Stimulated activated CD8-positive, alpha-beta memory T cell treated with anti-CD3 and anti-CD28 coated beads, Interleukin-4, amount 100 ng/mL, for 1 hour (primary cell): ENCODE data around the gene URB1.
"Not testable (repeated sequence)": the region's sequence is repeated elsewhere in the genome, so short reads cannot be mapped to it uniquely, and the experiment has no call there.

Source experiments
- DNase-seq, 2 donors: peaks; one replicate each; pipeline ENCODE4 v3.0.0-alpha.2; 2020; ENCODE audit warnings: low read depth in 2 of 2, low spot score in 1 of 2

Gene URB1

DNA sequence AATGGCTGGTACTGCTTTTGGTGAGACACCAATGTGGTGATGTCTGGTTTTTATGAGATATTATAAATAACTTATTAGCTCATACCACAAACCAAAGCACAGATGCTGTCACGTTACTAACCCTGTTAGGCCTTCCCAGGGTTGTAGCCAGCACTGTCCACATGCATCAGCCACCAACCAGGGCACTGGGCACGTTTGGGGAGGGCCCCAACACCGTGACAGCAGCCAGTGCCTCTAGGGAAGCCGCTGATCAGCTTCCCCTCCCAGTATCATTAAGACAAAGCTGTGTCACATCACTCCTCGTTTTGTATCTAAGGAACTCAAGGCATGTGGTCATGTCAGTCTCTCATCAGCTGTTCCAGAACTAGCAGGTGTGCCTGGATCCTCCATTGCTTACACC is 13.9 kb downstream of the URB1 start:
- DNase-seq, result no peak

DNA sequence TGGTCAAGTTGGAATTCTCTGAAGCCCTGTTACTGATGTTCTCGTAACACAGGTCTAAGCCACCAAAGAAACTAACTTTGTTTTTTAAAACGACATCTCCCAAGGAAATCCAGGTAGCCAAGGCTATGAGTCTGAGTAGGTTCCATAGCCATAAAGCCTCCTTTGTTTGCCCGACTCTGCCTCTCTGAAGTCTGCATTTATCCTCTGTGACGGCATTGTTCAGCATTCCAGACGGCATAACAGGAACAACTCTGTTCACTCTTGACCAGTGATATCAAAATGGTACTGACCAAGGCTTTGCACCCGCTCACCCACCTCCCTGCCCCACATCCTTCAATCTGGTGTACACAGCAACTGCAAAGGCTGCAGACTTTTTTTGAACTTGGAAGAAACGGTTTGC is 14.8 kb downstream of the URB1 start:
- no peak for DNase-seq

DNA sequence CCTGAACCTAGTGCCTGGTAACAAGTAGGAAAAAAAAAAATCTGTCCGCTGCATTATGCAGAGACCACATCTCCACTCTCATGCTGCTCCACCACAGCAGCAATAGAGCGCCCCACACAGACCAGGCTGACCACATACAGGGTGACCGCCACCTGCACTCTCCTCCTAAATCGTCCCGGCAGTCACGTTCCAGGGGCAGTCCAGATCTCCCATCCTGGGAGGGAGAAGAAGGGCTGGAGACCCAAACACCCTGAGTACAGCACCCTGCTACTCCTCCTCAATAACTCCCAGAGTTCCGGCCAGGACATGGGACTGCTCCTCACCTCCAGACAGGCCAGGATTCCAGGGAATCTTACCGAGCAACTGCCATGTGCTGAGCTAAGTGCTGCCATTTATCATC is 15.3 kb downstream of the URB1 start:
- no peak for DNase-seq

DNA sequence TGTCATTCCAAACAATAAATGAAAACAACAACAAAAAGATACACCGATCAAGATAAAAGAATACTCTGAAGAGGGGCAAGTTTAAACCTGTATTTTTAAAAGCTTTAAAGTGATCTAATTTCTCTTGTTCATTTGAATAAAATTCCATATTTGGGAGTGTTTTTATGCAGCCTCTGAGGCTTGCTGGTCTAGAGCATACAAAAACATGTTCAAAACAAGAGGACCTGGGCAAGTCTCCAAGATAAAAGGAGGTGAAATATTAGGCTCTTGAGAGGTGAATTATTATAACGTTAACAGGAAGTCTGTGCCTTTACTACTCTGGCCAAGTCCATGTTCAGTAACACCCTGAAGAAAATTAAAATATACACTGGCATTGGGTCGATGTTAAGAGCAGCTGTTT is 20.1 kb downstream of the URB1 start:
- no peak for DNase-seq

DNA sequence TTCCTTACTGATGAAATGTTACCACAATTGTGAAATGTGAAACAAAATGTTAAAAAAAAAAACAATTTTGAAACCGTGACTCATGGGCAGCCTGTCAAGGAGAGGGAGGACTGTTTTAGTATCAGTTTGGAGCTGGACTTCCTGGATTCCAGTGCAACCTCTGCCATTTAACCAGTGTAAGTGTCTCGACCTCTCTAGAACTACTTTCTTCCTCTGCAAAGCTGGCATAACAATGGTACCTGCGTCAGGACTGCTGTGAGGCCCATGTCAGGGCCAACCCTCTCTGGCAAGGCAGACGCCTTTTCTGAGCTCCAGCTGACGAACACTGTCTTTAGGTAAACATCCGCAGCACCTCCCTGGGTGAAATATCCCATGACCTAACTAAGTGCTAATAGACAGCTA is 20.9 kb downstream of the URB1 start:
- no peak for DNase-seq

DNA sequence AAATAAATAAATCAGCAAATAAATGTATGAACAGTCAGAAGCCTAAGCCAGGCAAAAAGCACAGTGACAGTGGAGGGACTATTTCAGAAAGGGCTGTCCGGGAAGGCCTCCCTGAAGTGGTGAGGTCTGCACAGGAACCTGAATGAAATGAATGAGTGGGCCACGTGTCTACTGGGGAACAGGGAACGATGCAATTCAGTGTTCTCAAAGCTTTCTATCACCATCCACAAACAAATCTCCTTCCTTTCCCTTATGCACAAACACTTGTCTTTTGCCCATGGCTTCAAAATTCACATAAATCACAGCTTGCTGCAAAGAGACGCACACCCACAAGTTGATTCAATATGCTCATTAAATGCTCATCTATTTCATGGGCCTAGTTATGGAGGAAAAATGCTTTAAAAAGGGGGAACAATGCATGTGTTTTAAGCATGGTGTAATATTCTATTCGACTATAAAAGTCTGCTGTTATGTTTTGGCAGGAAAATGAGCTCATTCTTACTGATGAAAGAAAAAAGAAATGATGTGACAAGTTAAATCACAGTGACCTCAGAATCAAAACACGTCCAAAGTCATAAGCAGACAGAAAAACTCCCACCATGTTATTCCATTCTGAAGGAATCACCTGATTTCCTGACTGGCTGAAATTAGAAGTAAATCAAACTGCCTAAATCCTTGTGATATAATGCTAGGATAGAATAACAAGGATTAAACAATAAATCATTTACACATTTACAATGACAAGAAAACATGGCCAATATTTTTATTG is 21.6 kb downstream of the URB1 start:
- DNase-seq, result no peak

DNA sequence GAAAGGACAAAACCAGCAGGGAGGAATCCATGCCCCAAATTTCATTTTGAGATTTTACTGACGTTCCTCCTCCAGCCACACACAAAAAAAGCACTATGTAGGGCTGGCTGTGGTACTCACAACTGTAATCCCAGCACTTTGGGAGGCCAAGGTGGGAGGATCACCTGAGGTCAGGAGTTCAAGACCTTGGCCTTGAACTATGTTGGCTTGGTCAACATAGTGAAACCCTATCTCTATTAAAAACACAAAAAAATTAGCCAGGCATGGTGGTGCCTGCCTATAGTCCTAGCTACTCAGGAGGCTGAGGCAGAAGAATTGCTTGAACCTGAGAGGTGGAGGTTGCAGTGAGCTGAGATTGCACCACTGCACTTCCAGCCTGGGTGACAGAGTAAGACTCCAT is 23.9 kb downstream of the URB1 start:
- DNase-seq, result not testable (repeated sequence)

DNA sequence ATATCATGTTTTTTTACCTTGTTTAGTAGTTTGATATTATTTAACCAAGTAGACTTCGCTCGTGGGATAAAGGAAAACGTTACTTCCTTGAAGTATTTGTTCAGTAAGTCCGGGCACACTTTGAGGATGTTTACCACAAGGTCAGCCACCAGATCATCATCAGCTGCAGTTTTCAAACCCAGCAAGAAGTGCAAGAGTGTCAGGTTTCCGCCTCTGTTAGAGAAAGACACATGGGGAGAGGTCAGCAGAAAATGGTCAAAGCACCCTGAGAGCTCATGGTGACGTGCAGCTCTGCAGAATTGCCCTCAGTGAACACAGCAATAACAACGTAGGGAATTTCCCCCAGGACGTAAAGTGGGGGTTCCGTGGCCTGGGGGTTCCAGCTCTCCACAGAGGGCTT is 24.4 kb downstream of the URB1 start:
- no peak for DNase-seq

DNA sequence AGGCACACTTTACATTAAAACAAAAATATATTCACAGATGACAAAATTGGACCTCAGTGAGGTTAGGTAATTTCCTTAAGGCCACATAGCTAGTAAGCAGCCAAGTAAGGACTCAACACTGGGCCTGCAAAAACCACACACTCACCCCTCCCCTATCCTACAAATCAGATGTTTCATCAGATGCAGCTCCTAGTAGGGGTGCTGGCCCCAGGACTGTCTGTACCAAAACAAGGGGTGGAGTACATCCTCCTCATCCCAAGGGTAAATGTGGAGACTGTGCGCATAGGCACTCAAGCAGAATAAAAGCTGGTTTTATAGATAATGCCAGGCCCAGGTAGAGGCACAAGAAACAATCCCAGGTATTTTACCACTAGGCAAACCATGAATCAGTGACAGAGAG is 25.7 kb downstream of the URB1 start:
- no peak for DNase-seq

DNA sequence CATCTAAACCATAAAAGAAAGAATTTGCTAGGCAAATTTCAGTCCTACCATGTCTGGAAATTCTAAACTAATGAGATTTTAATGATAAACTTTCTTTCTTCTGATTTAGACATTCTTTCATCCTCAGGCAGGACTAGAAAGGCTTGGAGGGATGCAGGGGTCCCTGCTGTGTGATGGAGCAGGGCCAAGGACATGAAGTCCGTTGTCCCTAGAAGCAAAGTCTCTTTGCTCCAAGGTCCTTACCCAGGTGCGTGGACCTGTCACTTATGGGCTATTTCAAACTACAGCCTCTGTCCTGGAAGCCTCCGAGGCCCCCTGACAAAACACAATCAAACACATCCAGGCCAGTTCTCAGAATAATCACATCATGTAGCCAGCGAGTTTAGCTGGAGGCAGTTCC is 26.6 kb downstream of the URB1 start:
- no peak for DNase-seq

DNA sequence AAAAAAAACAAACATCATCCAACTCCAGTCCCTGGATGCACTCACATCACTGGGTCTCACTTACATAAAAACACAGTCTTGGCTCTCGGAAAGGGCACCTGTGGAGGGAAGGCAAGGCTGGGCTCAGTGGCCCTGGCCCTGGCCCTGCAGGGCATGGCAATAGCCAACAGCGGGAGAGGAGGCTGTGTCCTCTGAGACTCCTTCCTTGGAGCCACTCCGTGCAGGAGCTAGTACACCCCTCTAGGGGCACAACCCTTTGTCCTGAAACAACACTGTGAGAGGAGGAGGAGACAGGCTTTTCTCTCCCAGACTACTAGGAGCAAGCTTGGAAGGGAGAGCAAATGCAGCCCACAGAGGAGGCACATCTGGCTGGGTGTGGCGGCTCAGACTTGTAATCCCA is 28.0 kb downstream of the URB1 start:
- DNase-seq, result no peak

DNA sequence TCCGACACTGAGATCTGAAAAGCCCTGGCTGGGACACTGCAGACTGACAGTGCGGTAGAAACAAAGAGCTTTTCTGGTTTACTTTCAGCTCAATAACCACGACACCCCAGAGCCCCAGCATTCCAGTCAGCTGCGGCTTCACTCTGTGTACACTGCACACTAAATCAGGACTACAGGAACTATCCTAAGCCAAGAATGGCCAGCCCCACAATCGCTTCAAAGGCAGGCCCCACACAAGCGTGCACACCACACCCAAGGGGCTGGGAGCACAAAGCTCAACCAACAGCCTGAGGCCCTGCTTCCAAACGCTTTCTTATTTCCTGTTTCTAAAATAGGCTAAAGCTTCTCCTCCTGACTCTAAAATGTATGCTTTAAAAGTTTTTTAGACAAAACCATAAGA is 28.4 kb downstream of the URB1 start:
- no peak for DNase-seq

DNA sequence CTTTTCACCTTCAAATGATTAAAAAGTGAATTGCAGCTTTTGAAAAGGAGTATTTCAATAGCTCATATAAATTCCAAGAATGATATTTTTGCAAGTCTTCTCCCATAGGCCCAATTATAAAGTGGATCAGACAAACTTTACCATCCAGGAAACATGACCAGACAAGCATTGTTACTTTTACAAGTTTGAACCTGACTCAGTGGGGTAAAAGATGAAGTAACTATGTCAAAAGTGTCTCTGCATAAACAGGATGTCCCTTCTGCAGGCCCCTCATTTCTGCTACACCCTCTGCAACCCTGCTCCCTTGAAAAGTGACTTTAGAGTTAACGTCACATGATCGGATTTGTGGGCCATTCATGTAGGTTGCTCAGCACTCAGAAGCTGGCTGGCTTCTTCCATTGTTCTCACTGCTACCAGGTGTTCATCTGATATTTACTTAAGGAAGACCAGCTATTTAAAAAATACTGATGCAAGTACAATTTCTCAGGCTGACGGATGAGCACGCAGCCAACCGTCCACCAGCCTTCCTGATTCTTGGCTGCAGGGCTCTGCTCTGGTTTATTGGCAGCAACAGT is 32.3 kb downstream of the URB1 start:
- no peak for DNase-seq

DNA sequence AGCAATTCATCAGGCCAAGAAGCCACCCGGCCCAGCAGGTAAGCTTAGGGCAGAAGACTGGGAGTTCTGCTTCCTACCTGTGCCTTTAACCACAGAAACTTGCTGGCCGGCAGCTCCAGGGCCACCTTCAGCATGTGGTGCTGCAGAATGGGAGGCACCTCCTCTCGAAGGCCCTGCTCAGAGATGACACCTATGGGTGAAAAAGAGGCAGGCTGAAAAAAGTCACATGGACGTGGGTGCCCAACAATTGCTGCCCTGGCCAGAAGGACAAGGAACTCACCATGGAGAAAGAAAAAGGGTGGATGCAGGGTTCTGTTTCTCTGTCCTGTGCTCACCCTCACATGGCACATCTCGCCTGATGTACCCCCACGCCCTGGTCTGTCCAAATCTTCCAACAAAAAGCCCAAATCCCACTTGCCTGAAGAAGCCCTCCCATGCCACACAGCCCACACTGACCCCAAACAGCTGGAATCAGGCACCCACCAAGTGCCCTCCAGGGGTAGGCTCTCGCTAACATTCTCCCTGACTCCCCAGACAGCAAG is 33.0 kb downstream of the URB1 start:
- no peak for DNase-seq

DNA sequence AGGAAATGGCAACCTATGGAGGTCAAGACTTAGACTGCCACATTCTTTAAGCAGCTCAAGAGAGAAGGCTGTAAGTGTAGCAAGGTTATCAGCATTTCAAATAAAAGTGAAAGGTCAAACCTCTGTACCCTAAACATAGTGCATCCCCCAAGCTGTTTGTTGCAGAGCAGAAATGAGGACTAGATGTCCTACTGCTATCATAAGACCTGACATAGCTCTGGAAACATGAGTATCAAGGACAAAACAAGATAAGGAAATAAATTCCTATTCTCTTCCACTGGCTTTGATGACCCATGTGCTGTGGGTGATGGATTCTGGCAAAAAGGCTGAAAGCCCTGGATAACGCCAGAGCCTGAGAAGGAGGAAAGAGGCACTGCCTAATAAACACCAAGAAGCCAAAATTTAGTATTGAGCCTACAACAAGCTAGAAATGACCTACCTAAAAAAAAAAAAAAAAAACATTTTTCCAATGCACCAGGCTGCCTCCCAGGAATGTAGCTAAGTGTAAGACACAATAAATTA is 35.9 kb downstream of the URB1 start:
- no peak for DNase-seq

DNA sequence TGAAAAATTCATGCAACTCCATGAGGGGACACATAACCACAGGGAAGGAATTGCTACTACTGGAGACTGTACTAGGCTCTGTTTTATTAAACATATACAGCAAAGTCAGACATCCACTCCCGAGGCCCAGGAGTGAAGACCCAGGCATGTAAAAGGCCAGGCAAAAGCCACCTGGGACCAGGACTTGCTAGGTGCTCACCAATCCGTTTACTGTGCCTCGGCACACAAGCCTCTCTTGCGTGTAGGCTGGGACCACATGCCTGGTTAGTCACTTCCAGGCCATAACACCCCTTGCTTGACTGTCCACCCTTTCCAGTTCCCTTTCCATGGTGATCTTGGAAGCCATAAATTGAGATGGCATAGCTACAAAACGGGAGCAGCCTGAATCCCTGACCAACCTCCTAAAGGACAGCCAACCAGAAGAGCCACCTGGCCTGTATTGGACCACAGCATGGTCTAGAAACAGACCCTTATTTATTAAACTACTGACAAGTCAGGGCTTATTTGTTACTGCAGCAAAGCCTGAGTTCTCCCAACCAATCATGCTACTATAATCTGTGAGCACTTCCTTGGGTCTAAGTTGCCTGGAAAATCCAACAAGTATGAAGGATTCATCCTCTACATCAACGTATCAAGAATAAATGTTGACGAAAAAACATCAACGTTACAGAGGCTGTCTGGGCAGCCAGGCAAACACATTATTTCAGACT is 39.7 kb downstream of the URB1 start:
- no peak for DNase-seq

DNA sequence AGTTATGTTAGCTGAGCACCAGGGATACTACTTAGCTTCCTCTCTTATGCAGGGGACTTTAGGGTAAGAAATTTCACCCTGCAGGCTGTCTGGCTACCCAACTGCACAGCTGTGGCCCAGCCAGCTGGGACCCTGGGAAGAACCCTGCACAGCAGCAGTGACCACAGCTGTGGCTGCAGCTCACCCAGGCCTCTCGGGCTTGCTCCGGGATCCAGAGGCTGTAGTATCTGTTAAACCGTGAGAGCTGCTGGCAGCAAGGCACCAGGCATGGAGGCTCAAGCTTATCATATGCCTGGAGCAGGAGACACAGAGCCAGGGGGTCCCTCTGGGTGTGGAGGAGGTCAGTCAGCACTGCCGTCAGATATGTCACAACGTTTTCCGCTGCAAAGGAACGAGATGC is 40.3 kb downstream of the URB1 start:
- DNase-seq, result no peak

DNA sequence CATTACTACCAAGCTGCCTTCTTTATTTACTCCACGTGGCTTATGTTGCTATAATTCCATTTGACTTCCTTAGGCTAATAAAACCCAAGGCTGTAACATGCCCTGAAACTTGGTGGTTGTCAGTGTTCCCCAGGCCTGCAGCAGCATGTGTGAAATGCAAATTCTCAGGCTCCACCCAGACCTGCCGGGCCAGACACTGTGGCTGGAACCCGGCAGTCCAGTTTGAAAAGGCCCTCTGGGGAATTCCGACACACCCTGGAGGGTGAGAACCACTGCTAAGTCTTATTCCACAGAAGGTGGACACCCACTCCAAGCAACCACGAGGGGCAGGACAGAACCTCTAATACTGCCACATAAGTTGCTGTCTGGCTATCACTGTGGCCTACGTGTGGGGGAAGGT is 41.4 kb downstream of the URB1 start:
- DNase-seq, result no peak

DNA sequence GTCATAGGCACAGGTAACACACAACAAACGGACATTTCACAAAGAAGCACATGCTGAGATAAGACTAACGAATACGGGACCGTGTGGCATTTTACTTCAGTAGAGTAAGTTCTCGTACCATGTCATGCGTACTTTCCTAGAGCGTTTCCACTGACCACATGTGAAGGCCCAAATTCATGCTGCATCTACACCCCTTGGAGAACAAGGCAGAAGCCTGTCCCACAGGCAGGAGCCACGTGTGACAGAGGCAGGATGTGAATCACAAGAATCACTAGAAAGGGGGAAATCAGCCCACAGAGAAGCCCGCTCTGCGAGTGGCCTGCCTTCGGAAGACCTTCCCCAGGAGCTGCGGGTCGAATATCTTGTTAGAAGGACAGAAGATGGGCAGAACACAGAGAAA is 41.8 kb downstream of the URB1 start:
- DNase-seq, result no peak

DNA sequence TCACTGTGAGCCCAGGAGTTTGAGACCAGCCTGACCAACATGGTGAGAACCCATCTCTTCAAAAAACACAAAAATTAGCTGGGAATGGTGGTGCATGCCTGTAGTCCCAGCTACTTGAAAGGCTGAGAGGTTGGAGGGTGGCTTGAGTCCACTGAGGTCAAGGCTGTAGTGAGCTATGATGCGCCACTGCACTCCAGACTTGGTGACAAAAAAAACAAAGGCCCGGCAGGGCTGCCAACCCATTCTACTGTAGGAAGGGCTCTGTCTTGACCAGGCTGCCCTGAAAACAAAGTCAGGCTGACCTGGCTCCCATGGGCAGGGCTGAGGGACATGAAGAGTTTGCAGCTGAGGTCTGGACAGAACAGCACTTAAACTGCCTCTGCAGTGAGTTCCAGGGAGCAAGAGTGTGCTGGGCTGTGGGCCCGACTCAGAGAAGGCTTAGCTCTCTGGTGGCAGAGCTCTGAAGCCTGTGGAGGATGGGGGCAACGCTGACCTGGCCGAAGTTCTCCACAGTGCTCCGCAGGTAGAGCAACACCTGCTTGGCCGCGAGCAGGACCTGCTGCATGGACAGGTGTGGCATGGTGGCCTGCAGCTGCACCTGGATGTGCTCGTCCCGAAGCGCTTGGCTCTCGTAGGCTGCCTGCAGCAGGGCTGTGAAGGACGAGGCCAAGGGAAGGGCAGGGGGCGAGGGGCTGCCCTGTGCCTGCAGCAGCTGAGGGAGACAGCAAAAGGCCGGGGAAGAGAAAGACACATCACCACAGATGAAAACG is 42.4 kb downstream of the URB1 start:
- DNase-seq, result no peak

DNA sequence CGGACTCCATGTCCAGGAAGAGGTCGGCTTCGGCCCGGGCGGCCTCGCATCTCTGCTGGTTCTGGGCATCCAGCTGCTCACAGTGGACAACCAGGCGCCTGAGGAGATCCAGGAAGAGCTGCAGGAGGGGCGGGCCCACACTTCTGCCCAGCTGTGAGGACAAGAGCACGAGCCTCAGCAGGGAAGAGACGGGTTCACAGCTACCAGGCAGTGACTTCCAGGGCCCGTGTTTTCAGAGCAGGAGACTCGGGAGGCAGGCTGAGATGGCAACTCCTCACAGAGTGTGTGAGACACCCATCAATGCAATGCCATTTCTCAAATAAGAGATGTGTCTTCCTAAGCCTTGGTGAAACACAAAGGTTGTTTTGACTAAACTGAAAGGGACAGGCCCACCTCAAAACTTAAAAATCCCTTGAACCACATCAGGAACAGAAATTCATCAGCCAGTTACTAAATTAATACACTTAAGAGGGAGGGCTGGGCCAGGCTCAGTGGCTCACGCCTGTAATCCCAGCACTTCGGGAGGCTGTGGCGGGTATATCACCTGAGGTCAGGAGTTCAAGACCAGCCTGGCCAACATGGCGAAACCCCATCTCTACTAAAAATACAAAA is 43.4 kb downstream of the URB1 start:
- DNase-seq, result no peak
